Measurements from ENCODE around the gene SORBS2.

DNA sequence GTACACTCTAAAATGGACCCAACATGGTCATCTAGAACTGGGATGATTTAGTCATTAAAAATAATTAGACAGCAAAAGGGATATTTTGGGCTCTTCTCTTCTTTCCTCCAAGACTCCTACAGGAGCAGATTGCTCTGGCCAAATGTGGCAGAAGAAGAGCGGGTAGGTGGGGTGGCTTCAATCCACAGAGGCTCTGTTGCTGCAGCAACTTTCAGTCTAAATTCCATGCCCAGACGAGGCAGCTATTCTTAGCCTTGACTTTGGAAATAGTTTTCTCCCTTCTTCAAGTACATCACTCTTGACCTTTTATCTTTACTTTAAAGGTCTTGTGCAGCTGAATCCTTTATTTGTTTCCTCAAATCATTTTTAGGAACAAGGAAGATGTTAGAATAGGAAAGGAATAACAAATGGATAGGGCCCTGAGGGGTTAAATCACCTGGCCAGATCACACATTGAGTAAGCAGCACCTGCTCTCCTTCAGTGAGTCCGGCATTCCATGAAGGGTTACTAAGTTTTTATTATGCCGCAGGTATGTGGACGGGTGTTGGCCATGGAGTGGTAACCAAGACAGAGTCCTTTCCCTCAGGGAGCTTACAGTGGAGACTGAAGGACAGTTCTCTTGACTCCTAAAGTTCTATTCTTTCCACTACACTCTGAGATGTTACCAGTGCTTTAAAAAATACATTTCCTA is 19.3 kb upstream of the SORBS2 start:
- TF ChIP-seq CTCF (conservative IDR thresholded peaks at IDR 0.05; ENCODE audit: low read length): no peak
- TF ChIP-seq EZH2phosphoT487 (IDR thresholded peaks at IDR 0.05; ENCODE audit: borderline replicate concordance): no peak

Measured in Loucy (cell line).